H9 (cell line): ENCODE data around the gene ZNF853. TPM values are rescaled to one million over a fixed set of nuclear protein-coding genes. Genes with fewer than 3 reads are reported as not detected.

Experiments used
- DNase-seq: peaks from one replicate; pipeline ENCODE4 v3.0.0-alpha.2; 2017
- H2AFZ ChIP-seq: one replicate; pipeline ENCODE4 v1.6.1; 2013; ENCODE audit warnings: mild to moderate bottlenecking, low read length, control low read depth, moderate library complexity
- H2AK5ac ChIP-seq: 2 replicates; pipeline ENCODE4 v1.6.1; 2013; ENCODE audit warnings: low read length, control low read depth, mixed read lengths; ENCODE audit not compliant: insufficient read length
- H2BK120ac ChIP-seq: one replicate; pipeline ENCODE4 v1.6.1; 2013; ENCODE audit warnings: low read depth, mild to moderate bottlenecking, low read length, control low read depth, inconsistent platforms; ENCODE audit not compliant: poor library complexity, severe bottlenecking
- H2BK12ac ChIP-seq: 2 replicates; pipeline ENCODE4 v1.6.1; 2013; ENCODE audit warnings: low read length, control low read depth, mixed read lengths, low read depth; ENCODE audit not compliant: insufficient read length
- H2BK15ac ChIP-seq: 2 replicates; pipeline ENCODE4 v1.6.1; 2013; ENCODE audit warnings: low read depth, low read length, control low read depth
- H2BK20ac ChIP-seq: one replicate; pipeline ENCODE4 v1.6.1; 2013; ENCODE audit warnings: low read depth, mild to moderate bottlenecking, low read length, control low read depth, inconsistent platforms; ENCODE audit not compliant: poor library complexity, severe bottlenecking
- H2BK5ac ChIP-seq: 2 replicates; pipeline ENCODE4 v1.6.1; 2013; ENCODE audit warnings: low read length, control low read depth, mixed read lengths; ENCODE audit not compliant: insufficient read length
- H3K14ac ChIP-seq: 2 replicates; pipeline ENCODE4 v1.6.1; 2013; ENCODE audit warnings: low read length, control low read depth; ENCODE audit not compliant: insufficient read depth
- H3K18ac ChIP-seq: 2 replicates; pipeline ENCODE4 v1.6.1; 2013; ENCODE audit warnings: low read depth, mild to moderate bottlenecking, mixed read lengths, low read length, control low read depth; ENCODE audit not compliant: insufficient read length
- H3K23ac ChIP-seq: 2 replicates; pipeline ENCODE4 v1.6.1; 2013; ENCODE audit warnings: low read length, control low read depth, mixed read lengths, low read depth; ENCODE audit not compliant: insufficient read length
- H3K23me2 ChIP-seq: 2 replicates; pipeline ENCODE4 v1.6.1; 2013; ENCODE audit warnings: low read depth, mild to moderate bottlenecking, mixed read lengths, low read length, control low read depth; ENCODE audit not compliant: insufficient read length, poor library complexity, severe bottlenecking
- H3K27ac ChIP-seq: 2 replicates; pipeline ENCODE4 v1.5.1; 2013; ENCODE audit warnings: low read length, control low read depth, mixed read lengths, low read depth; ENCODE audit not compliant: insufficient read length
- H3K27me3 ChIP-seq: 2 replicates; pipeline ENCODE4 v1.6.1; 2013; ENCODE audit warnings: low read length, control low read depth, inconsistent platforms; ENCODE audit not compliant: insufficient read depth
- H3K4ac ChIP-seq: 2 replicates; pipeline ENCODE4 v1.6.1; 2013; ENCODE audit warnings: low read depth, mild to moderate bottlenecking, control low read depth, inconsistent platforms, low read length, moderate library complexity
- H3K4me1 ChIP-seq: 2 replicates; pipeline ENCODE4 v1.6.1; 2013; ENCODE audit warnings: low read length, control low read depth, inconsistent platforms; ENCODE audit not compliant: insufficient read depth
- H3K4me2 ChIP-seq: 2 replicates; pipeline ENCODE4 v1.6.1; 2013; ENCODE audit warnings: low read length, control low read depth, mixed read lengths; ENCODE audit not compliant: insufficient read length, insufficient read depth
- H3K56ac ChIP-seq: 2 replicates; pipeline ENCODE4 v1.6.1; 2013; ENCODE audit warnings: low read depth, mild to moderate bottlenecking, mixed read lengths, low read length, control low read depth; ENCODE audit not compliant: insufficient read length
- H3K79me1 ChIP-seq: 2 replicates; pipeline ENCODE4 v1.6.1; 2013; ENCODE audit warnings: low read depth, mild to moderate bottlenecking, moderate library complexity, low read length, control low read depth, inconsistent platforms; ENCODE audit not compliant: insufficient read depth, poor library complexity, severe bottlenecking
- H3K79me2 ChIP-seq: 2 replicates; pipeline ENCODE4 v1.6.1; 2013; ENCODE audit warnings: low read length, control low read depth, inconsistent platforms; ENCODE audit not compliant: insufficient read depth
- H3K9ac ChIP-seq: 2 replicates; pipeline ENCODE4 v1.6.1; 2013; ENCODE audit warnings: low read length, control low read depth, mixed read lengths; ENCODE audit not compliant: insufficient read length; ENCODE audit errors: extremely low read depth
- H3K9me3 ChIP-seq: one replicate; pipeline ENCODE4 v1.6.1; 2013; ENCODE audit warnings: low read depth, low read length, inconsistent platforms; ENCODE audit not compliant: control insufficient read depth
- H3T11ph ChIP-seq: one replicate; pipeline ENCODE4 v1.6.1; 2013; ENCODE audit warnings: mild to moderate bottlenecking, low read length, control low read depth, inconsistent platforms
- H4K20me1 ChIP-seq: one replicate; pipeline ENCODE4 v1.6.1; 2013; ENCODE audit not compliant: control insufficient read depth, insufficient read length, insufficient read depth
- H4K5ac ChIP-seq: 2 replicates; pipeline ENCODE4 v1.6.1; 2013; ENCODE audit warnings: low read depth, mild to moderate bottlenecking, mixed read lengths, low read length, control low read depth; ENCODE audit not compliant: insufficient read length
- H4K8ac ChIP-seq: replicated peaks from 2 replicates; pipeline ENCODE4 v1.6.1; 2013; ENCODE audit warnings: low read length, control low read depth, mixed read lengths, low read depth; ENCODE audit not compliant: insufficient read length
- H4K91ac ChIP-seq: 2 replicates; pipeline ENCODE4 v1.6.1; 2013; ENCODE audit warnings: low read depth, mild to moderate bottlenecking, moderate library complexity, mixed read lengths, low read length, control low read depth; ENCODE audit not compliant: insufficient read length
- H3K27ac Mint-ChIP-seq, 3 experiments: 2 replicates in 2 of 3; 3 replicates in 1 of 3; pipeline ENCODE4 v1.8.0; 2020 to 2021; ENCODE audit warnings: mixed read lengths in 3 of 3, mild to moderate bottlenecking in 1 of 3, moderate library complexity in 1 of 3
- H3K27me3 Mint-ChIP-seq: 2 replicates; pipeline ENCODE4 v1.8.0; 2021; ENCODE audit warnings: low read depth, mild to moderate bottlenecking, moderate library complexity, mixed read lengths
- H3K36me3 Mint-ChIP-seq, 3 experiments: 2 replicates in 2 of 3; 3 replicates in 1 of 3; pipeline ENCODE4 v1.8.0; 2020 to 2021; ENCODE audit warnings: low read depth in 3 of 3, mixed read lengths in 3 of 3; ENCODE audit not compliant: insufficient read depth in 1 of 3
- H3K4me1 Mint-ChIP-seq, 2 experiments: 2 replicates each; pipeline ENCODE4 v1.8.0; 2020; ENCODE audit warnings: mixed read lengths in 2 of 2
- H3K4me3 Mint-ChIP-seq, 2 experiments: 2 replicates in 1 of 2; 3 replicates in 1 of 2; pipeline ENCODE4 v1.8.0; 2020 to 2021; ENCODE audit warnings: mild to moderate bottlenecking in 2 of 2, mixed read lengths in 2 of 2, moderate library complexity in 1 of 2
- H3K9me3 Mint-ChIP-seq, 2 experiments: 2 replicates in 1 of 2; 3 replicates in 1 of 2; pipeline ENCODE4 v1.8.0; 2020; ENCODE audit warnings: mild to moderate bottlenecking in 2 of 2, mixed read lengths in 2 of 2, moderate library complexity in 1 of 2
- CTCF ChIP-seq: fragments of 200-600 bp; sonication (generic); conservative IDR thresholded peaks from 3 replicates; pipeline ENCODE4 v1.8.0; 2021; ENCODE audit warnings: antibody characterized with exemption, mild to moderate bottlenecking
- WGBS: extraction: QIAGEN DNeasy Blood & Tissue Kit; methylation state at CpG from one replicate; pipeline ENCODE4 v1.1.7; 2013; ENCODE audit warnings: missing lambda C conversion rate, low lambda C conversion rate, mixed read lengths; ENCODE audit not compliant: insufficient read length; ENCODE audit errors: extremely low coverage; 5-methylcytosine and 5-hydroxymethylcytosine counted together
- total RNA-seq: library from RNA; stranded (reverse); gene quantifications from 2 replicates; pipeline ENCODE4 v1.2.1, GENCODE V29; 2021

ZNF853 gene
- total RNA-seq, 1 experiment from 2014 or later: 9.6 TPM

- Histone ChIP-seq H4K8ac (no peak overlapping the region), H2AK5ac (no peak overlapping the region), H3K79me1 (no peaks in the 10 kb centered on the region), H3K4ac (no peak overlapping the region), H3K27ac (no peak overlapping the region), H4K91ac (no peak overlapping the region), H2BK15ac (no peak overlapping the region), H2BK20ac (no peak overlapping the region), H3T11ph (no peak overlapping the region), H3K23ac (no peak overlapping the region), H3K27me3 (no peaks in the 10 kb centered on the region), H3K9ac (no peak overlapping the region), H3K4me1 (no peaks in the 10 kb centered on the region), H3K79me2 (no peaks in the 10 kb centered on the region), H3K4me2 (no peak overlapping the region), H3K56ac (no peak overlapping the region), H3K18ac (no peak overlapping the region), H2BK12ac (no peak overlapping the region), H3K23me2 (no peaks in the 10 kb centered on the region), H3K9me3 (no peaks in the 10 kb centered on the region), H4K5ac (no peak overlapping the region), H2AFZ (no peak overlapping the region), H2BK5ac (no peak overlapping the region), H2BK120ac (no peak overlapping the region), H4K20me1 (no peaks in the 10 kb centered on the region), H3K14ac (no peak overlapping the region)
- DNase-seq: no peak
- Mint-ChIP-seq H3K4me3 (no peak overlapping the region), H3K9me3 (no peaks in the 10 kb centered on the region), H3K36me3 (peaks cover 3 to 18% (median 9%) of the 10 kb centered on the region in 3 experiments; a peak in 6 of 7 replicates), H3K27me3 (peaks cover 2% of the 10 kb centered on the region), H3K27ac (no peak overlapping the region), H3K4me1 (peaks cover 0 to 2% of the 10 kb centered on the region in 2 experiments; a peak in 1 of 4 replicates)
- no peak for TF ChIP-seq CTCF
- no CpG with 5 or more reads among the region's 9 CpGs for WGBS
Observed at GRCh38 chr7:6575281-6576023, 40.0 kb upstream of the ZNF853 start.
